NOMO-1 treated with DMSO at 0.1 percent for 48 hours (cell line): Measurements from ENCODE around the gene SPPL2C.
A peak's percentile ranks its signal among the peaks of the same experiment; 100 is the strongest.
"Not testable (repeated sequence)": the region's sequence is repeated elsewhere in the genome, so short reads cannot be mapped to it uniquely, and the experiment has no call there.

Experiments used
- DNase-seq: peaks from one replicate; lab custom pipeline; 2025; ENCODE audit not compliant: unreplicated experiment; lab: John Stamatoyannopoulos, UW

SPPL2C gene

DNA sequence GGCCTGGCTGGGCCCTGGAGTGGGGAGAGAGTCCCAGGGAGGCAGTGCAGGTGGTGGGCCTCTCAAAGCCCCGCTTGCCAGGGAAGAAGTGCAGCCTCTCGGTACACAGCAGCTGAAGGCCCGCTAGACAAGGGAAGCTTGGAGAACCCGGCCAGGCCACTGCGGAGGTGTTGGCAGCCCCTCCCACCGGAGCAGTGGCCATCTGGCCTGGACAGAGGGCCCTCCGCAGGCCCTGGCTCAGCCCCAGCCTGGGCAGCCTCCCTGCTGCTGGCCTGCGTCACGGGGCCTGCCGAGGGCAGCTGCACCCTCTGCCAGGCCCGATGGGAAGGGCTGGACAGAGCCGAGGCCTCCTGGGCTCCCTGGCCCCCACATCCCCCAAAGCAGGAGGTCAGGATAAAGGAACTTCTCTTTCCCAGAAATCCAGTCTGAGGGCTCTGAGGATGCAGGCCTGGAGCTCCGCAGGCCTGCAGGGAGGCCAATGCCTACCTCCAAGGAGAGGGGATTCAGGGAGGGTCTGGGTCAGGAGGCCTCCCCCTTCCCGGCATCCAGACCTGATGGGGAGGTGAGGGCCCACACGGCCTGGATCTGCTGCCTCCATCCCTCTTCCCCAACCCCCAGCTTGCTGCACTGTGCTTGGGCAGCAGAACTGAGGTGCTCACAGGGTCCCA is 4.3 kb downstream of the SPPL2C start:
- no peak for DNase-seq

GRCh38 chr17:45849536-45849990 is 4.9 kb downstream of the SPPL2C start:
- DNase-seq, result no peak

DNA sequence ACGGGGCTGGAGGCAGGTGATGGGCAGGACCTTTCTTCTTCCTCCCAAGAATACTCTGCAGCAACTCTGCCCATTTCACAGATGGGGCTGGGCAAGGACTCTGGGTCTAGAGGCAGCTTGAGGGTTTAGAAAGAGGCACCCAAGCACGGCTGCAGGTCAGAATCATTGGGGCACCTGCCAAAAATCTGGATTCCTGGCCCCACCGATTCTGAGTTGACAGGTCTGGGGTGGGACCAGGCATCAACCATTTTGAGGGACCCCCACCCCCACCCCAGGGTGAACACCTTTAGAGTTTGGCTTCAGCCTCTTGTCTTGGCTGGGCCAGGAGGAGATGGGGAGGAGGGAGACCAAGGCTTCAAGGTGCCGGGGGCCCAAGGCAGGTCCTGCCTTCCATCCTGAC is 5.3 kb downstream of the SPPL2C start:
- DNase-seq, result no peak

DNA sequence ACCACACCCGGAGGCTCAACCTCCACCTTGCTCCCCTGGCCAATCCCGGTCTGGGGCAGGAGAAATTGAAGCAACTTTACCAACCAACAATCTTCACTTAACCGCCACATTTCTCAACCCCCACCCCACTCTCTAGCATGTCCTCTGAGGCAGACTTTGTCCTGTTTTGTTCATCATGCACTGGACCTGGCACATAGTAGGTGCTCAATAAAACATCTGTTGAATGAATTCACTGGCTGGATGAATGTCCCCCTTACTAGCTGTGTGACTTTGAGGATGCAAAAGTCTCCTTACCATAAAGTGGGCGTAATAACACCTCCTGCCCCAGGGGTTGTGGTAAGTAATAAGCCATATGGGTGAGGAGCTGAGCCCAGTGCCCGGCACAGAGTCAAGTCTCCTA is 5.8 kb downstream of the SPPL2C start:
- no peak for DNase-seq

DNA sequence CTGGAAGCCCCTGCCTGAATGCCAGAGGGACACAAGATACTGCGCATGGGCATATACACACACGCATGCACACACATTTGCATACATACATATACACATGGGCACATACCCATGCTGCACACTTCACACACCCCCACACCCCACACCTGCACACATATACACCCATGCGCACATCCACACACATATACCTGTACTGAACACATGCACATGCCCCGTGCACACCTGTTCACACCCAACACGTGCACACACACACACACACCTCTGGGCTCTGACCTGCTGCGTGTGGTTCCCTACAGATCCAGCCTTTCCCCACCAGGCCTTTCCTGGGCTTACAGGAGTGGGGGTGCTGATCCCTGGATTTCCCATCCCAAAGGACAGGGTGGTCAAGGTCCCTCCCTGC is 6.3 kb downstream of the SPPL2C start:
- no peak for DNase-seq

DNA sequence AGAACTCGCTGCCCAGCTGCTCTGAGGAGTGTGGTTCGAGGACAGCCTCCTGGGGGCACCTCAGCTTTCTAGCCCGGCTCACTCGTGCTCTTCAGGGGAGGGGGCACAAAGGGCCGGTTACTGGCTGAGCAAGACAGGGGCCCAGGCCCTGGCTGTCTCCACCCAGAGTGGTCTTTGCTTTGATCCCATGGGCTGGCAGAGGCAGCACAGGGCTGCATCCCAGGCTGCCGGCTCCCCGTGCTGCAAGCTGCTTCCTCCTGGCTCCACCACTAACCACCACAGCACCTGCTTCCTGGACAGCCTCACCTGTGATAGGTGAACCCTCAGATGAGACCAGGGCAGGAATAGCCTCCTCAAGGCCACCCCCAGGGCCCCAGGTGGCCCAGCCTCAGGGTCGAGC is 6.8 kb downstream of the SPPL2C start:
- DNase-seq, result no peak

DNA sequence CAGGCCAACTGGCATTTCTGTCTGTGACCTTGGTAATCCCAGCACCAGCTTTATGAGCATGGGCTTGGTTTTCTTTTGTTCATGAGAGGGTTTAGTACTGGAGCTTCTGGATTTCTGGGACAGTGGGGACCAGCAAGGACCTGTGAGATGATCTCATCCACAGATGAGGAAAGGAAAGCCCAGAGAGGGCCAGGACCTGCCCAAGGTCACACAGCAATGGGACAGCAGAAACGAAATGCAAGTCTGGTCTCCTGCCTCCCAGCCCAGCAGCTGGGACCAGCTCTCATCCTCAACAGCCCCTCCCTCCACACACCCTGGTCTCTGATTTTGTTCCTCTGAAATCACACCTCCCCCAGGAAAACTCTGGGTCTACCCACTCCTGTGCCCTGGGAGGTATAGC is 7.2 kb downstream of the SPPL2C start:
- DNase-seq, result no peak

DNA sequence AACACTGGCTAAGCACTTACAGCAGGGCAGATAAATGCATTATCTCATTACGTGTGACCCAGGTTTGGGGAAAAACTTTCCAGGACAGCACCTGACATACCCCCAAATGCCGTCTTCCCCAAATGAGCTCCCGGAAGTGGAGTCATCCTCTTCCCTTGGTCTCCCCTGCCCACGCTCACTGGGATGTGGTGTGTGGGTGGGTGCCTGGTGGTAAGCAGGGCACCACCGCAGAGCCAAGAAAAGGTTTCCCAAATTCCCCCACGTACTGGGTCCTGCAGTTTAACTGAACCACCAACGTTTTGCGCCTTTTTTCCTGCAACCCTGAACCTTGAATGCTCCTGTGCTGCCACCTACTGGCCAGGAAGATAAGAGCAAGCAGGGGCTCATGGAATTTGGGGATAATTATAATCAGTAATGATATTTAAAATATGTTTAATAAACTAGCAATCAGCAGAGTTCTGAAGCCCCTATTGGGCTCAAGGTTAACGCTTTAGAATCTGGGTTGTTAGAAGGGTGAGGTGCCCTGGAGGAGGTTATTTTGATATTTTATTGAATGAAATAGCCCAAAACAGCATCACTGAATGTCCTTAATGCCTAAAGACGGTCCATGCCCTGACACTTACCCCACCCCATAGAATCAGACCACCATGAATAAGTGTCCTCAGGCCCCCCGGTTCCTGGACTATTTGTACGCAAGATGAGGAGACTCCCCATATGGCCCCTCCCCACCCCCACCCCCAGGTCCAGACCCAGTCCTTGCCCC is 8.0 kb downstream of the SPPL2C start:
- peak; percentile 34 for DNase-seq

GRCh38 chr17:45854209-45854608 is 9.5 kb downstream of the SPPL2C start:
- DNase-seq, result no peak

DNA sequence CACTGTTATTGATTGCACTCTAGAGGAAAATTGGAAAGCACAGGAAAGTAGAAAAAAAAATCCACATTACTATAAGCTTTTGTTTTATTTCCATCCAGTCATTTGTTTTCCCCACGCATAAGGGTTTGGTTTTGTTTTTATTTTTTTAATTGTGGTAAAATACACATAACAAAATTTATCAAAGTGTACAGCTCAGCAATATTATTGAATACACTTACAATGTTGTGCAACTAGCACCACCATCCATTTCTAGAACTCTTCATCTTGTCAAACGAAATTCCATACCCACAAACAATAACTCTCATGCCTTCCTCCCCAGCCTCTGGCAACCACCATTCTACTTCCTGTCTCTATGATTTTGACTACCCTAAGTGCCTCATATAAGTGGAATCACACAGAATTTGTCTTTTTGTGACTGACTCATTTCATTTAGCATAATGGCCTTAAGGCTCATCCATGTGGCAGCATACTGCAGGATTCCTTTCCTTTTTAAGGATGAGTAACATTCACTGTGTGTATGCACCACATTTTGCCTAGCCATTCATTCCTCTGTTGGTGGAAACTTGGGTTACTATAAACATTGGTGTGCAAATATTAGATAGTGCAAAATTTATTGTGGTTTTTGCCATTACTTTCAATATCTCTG is 11.1 kb downstream of the SPPL2C start:
- DNase-seq, result no peak

- peak; percentile 1 for DNase-seq
These were observed 13.5 kb downstream of the SPPL2C start for GRCh38 chr17:45857977-45858708.

GRCh38 chr17:45861165-45861564 is 16.5 kb downstream of the SPPL2C start:
- DNase-seq, result no peak

DNA sequence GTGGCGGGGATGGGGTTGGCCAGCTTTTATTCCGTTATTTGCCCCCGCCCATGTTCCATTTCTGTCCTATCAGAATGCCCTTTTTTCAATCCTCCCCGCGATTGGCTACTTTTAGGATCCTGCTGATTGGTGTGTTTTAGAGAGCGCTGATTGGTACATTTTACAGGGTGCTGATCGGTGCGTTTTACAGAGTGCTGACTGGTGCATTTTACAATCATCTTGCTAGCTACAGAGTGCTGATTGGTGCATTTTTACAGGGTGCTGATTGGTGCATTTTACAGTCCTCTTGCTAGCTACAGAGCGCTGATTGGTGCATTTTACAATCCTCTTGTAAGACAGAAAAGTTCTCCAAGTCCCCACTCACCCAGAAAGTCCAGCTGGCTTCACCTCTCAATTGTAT is 17.4 kb downstream of the SPPL2C start:
- not testable (repeated sequence) for DNase-seq

GRCh38 chr17:45863857-45864654 is 19.4 kb downstream of the SPPL2C start:
- no peak for DNase-seq

DNA sequence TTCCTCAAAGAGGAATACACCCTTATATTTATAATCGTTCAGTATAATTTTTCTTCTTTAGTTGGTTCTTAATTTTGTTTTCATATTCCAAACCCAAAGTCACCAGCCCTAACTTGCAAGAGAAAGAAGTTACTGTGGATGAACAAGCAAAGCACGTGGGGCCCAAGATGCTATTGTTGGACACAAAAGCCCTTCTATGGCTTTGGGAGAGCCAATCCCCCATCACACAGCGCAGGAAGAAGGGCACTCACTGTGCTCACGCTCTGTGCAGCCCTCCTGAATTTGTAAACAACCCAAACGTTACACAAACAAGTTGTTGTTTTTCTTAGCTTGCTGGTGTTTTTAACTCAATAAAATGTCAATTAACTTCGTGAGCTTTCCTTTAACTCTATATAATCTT is 22.5 kb downstream of the SPPL2C start:
- DNase-seq, result no peak

- DNase-seq, result no peak
These were observed 23.0 kb downstream of the SPPL2C start for GRCh38 chr17:45867702-45868101.

GRCh38 chr17:45868276-45868675 is 23.6 kb downstream of the SPPL2C start:
- peak; percentile 27 for DNase-seq

DNA sequence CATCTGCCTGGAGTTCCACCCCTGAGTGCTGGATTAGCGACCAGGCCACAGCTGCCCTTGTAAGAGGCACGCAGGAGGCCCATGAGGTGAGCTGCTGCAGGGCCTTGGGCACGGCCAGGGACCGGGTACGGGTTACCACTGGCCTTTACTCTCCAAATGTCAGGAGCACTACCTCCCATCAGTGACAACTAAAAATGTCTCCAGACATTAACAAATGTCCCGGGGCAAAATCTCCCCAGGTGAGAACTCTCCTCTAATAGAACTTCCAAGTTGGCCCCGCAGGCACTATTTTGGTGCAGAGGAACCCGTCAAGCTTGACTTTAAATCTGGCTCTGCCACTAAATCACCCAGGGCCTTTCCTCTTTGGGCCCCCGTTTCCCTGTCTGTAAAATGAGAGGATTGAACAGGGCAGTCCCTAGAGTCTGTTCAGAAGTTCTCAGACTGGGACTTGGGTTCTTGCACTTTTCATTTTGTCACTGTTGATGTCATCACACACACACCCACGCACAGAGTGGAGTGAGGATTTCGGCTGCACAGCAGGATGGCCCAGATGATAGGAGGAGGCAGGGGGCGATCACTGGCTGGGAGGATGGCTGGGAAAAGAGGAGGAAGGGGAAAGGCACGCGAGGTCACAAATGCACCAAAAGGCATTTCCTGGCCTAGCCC is 25.1 kb downstream of the SPPL2C start:
- no peak for DNase-seq

DNA sequence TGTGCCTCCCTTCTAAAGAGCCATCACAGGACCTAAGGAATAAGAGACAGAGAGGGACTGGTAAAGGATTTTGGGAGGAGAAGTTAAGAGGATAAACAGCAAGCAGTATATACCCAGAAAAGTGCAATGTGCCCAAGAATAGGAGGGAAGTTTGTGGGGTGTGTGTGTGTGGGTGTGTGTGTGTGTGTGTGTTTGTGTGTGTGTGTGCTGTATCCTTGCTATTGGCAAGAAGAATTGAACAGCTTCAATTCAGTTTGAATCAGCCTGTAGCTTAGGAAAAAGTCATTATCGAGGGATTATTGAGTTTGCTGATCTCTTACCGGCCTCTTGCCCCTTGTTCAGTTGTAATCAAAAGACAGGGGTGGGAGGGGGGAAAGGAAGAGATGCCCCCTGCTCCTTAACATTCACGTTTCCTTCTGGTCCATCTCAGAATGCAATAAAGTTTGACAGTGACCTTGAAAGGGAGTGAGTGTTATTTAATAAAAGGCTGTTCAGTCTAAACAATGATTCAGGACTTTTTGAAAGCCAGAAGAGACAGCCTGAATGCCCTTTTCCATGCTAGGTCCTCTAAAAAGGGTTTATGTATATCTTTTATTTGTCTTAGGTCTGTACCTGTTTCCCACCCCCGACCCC is 25.8 kb downstream of the SPPL2C start:
- DNase-seq, result no peak

DNA sequence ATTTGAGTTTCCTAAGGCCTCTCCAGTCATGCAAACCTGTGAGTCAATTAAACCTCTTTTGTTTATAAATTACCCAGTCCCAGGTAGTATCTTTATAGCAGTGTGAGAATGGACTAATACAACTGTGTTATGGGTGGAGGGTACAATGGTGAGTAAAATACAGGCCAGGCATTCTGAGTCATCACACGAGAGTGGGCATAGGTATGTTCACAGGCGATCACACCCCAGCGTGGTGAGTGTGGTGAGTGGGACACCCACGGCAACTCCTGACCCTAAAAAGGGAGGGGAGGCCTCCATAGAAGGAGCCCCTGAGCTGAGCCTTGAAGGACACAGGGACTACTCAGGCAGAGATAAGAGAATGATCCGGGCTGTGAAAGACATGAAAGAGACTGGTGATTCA is 27.0 kb downstream of the SPPL2C start:
- DNase-seq, result no peak
